Panc1 (cell line): ENCODE measurements around the gene VNN1. TPM values are rescaled to one million over a fixed set of nuclear protein-coding genes. Genes with fewer than 3 reads are reported as not detected.

Experiments used
- ATAC-seq: fragments of 200-7000 bp; cut with Tn5 transposase; 2 replicates; pipeline ENCODE4 v1.9.1; 2020; ENCODE audit warnings: mild to moderate bottlenecking, moderate library complexity
- Bru-seq: library from RNA; stranded (reverse); fragments of 400-500 nt; gene quantifications from one replicate; lab custom pipeline; 2021; lab: Mats Ljungman, UMichigan
- BruChase-seq, 2 experiments: library from RNA; stranded (reverse); fragments of 400-500 nt; gene quantifications; one replicate each; lab custom pipeline; 2021; lab: Mats Ljungman, UMichigan
- BruUV-seq: library from RNA; stranded (reverse); fragments of 400-500 nt; replicated peaks from 2 replicates; lab custom pipeline; 2021; lab: Mats Ljungman, UMichigan
- CTCF ChIA-PET: fragments of 300-600 bp; sonication (Branson Sonifier 250); formaldehyde crosslinking; loops from one replicate; lab custom pipeline; 2022; ENCODE audit warnings: antibody characterized with exemption; lab: Charles Lee
- POLR2A ChIA-PET: fragments of 300-600 bp; sonication (Branson Sonifier 250); formaldehyde crosslinking; loops from one replicate; lab custom pipeline; 2022; ENCODE audit warnings: antibody characterized with exemption; lab: Charles Lee
- DNase-seq: peaks from one replicate; pipeline ENCODE4 v3.0.0-alpha.2; 2010; ENCODE audit warnings: low read depth, low spot score
- H3K27ac ChIP-seq: 2 replicates; pipeline ENCODE4 v1.5.1; 2011; ENCODE audit warnings: mild to moderate bottlenecking, low read length, inconsistent platforms
- H3K27me3 ChIP-seq: fragments of 200-500 bp; sonication (Bioruptor generic); 2 replicates; pipeline ENCODE4 v1.6.0; 2014; ENCODE audit warnings: low read length, inconsistent platforms; ENCODE audit not compliant: control insufficient read depth, insufficient read depth
- H3K36me3 ChIP-seq: fragments of 200-500 bp; sonication (Bioruptor generic); 2 replicates; pipeline ENCODE4 v1.5.1; 2014; ENCODE audit warnings: inconsistent platforms, mild to moderate bottlenecking, low read length, moderate library complexity; ENCODE audit not compliant: control insufficient read depth, insufficient read depth
- H3K4me1 ChIP-seq: 2 replicates; pipeline ENCODE4 v1.5.1; 2011; ENCODE audit warnings: inconsistent platforms, mild to moderate bottlenecking, low read length, moderate library complexity; ENCODE audit not compliant: control insufficient read depth, insufficient read depth
- H3K4me3 ChIP-seq, 2 experiments: 2 replicates each; pipeline ENCODE4 v1.5.1; 2011 to 2012; ENCODE audit warnings: low read depth in 2 of 2, low read length in 2 of 2, mild to moderate bottlenecking in 2 of 2, inconsistent platforms in 1 of 2, moderate library complexity in 1 of 2
- H3K9me3 ChIP-seq: fragments of 200-500 bp; sonication (Bioruptor generic); 2 replicates; pipeline ENCODE4 v1.5.1; 2014; ENCODE audit warnings: low read depth, mild to moderate bottlenecking, inconsistent platforms, low read length, moderate library complexity; ENCODE audit not compliant: control insufficient read depth, insufficient read depth
- CTCF ChIP-seq: fragments of 450-650 bp; IDR thresholded peaks from 2 replicates; pipeline ENCODE4 v1.5.1; 2017; ENCODE audit warnings: mild to moderate bottlenecking
- POLR2AphosphoS5 ChIP-seq: IDR thresholded peaks from 2 replicates; pipeline ENCODE4 v1.6.1; 2012; ENCODE audit warnings: mild to moderate bottlenecking, low read depth, low read length, moderate library complexity
- REST ChIP-seq, 2 experiments: IDR thresholded peaks; 2 replicates each; pipeline ENCODE4 v1.6.1; 2011 to 2012; ENCODE audit warnings: low read depth in 2 of 2, control low read depth in 1 of 2, low read length in 1 of 2, mild to moderate bottlenecking in 1 of 2, moderate library complexity in 1 of 2; ENCODE audit not compliant: insufficient read depth in 1 of 2
- SIN3A ChIP-seq: IDR thresholded peaks from 2 replicates; pipeline ENCODE4 v1.6.1; 2012; ENCODE audit warnings: low read depth, mild to moderate bottlenecking, low read length, moderate library complexity, borderline replicate concordance; ENCODE audit not compliant: insufficient read depth
- TCF7L2 ChIP-seq: IDR thresholded peaks from 2 replicates; pipeline ENCODE4 v1.6.1; 2011; ENCODE audit warnings: mild to moderate bottlenecking, low read depth, low read length, inconsistent platforms
- in situ Hi-C: cut with HindIII; loops from 2 replicates; pipeline ENCODE4 v1.10.0; 2016; ENCODE audit warnings: low sequenced_read_pairs, low pct_unique_long_range_greater_than_20kb
- intact Hi-C: fragments of 100-400 bp; cut with micrococcal nuclease; formaldehyde crosslinking; loops from one replicate; pipeline ENCODE4 v1.10.0; 2022; ENCODE audit not compliant: unreplicated experiment
- long read RNA-seq: library from polyadenylated mRNA; unstranded; transcript quantifications from one replicate; pipeline ENCODE4 v2.0.0, GENCODE V29; 2021; ENCODE audit not compliant: unreplicated experiment
- polyA plus RNA-seq: library from polyadenylated mRNA; unstranded; fragments of >200 nt; gene quantifications from one replicate; pipeline ENCODE4 v1.2.1, GENCODE V29; 2012; ENCODE audit warnings: missing spikeins; ENCODE audit not compliant: insufficient read length
- total RNA-seq: library from RNA; stranded (reverse); gene quantifications from one replicate; pipeline ENCODE4 v1.2.1, GENCODE V29; 2021; ENCODE audit not compliant: unreplicated experiment

Gene VNN1
- total RNA-seq = not detected
- polyA plus RNA-seq = not detected
- percentile 14 among the genes with signal in this experiment for Bru-seq, nascent RNA
- percentile 17 among the genes with signal in this experiment for BruChase-seq, experiment 1, labeled RNA remaining after a 2-hour chase
- percentile 16 among the genes with signal in this experiment for BruChase-seq, experiment 2, labeled RNA remaining after a 6-hour chase
- long read RNA-seq = 0 reads

GRCh38 chr6:132713352-132714134 is at the start of gene VNN1:
Gene VNN1, minus strand, starts transcription at chr6:132714055. Its CDS starts 20 bp downstream, at chr6:132714035.
- TF ChIP-seq POLR2AphosphoS5 = no peak
- no peak for TF ChIP-seq TCF7L2
- TF ChIP-seq REST (IDR thresholded peaks at IDR 0.05; ENCODE audit: insufficient read depth in 1 of 2, low read depth in 2 of 2, low read length in 1 of 2) = no peak
- TF ChIP-seq CTCF = no peak
- no peak for TF ChIP-seq SIN3A
- CTCF ChIA-PET = no interaction called here

GRCh38 chr6:132763269-132763668 is 49.4 kb upstream of the VNN1 start:
- in situ Hi-C loops = no loop called here
- DNase-seq (no peak), ATAC-seq (no peak)
- TF ChIP-seq REST (IDR thresholded peaks at IDR 0.05; ENCODE audit: insufficient read depth in 1 of 2, low read depth in 2 of 2, low read length in 1 of 2) = no peak
- no peak for TF ChIP-seq CTCF
- TF ChIP-seq SIN3A = no peak
- no peak for TF ChIP-seq POLR2AphosphoS5
- no peak for TF ChIP-seq TCF7L2
- no peaks in the 10 kb centered on the region for H3K27me3 ChIP-seq
- no peaks in the 10 kb centered on the region for H3K9me3 ChIP-seq
- ChIA-PET CTCF (no interaction called here), POLR2A (no interaction called here)
- no peaks in the 10 kb centered on the region for H3K36me3 ChIP-seq
- intact Hi-C loops = no loop called here
- H3K27ac ChIP-seq = no peak overlapping the region
- H3K4me3 ChIP-seq = no peak overlapping the region
- no TSS peak for BruUV-seq
- H3K4me1 ChIP-seq = no peaks in the 10 kb centered on the region

More at GRCh38 chr6:132713352-132714134, at the start of gene VNN1:
- Histone ChIP-seq H3K36me3 (no peaks in the 10 kb centered on the region), H3K27me3 (no peaks in the 10 kb centered on the region), H3K4me3 (no peak within 1 kb of the TSS), H3K9me3 (no peaks in the 10 kb centered on the region), H3K4me1 (no peaks in the 10 kb centered on the region), H3K27ac (no peak within 1 kb of the TSS)
- intact Hi-C loops (loop anchor here (5.0 kb wide), 1 partner anchor 181 kb away; no protein-coding TSS in a partner anchor), in situ Hi-C loops (no loop called here)
- DNase-seq (no peak), ATAC-seq (no peak)
- BruUV-seq = no TSS peak
- POLR2A ChIA-PET = no interaction called here
